Pancreas (tissue), 10 donors: ENCODE results near the gene TMEM37. TPM values are rescaled to one million over a fixed set of nuclear protein-coding genes. Genes with fewer than 3 reads are reported as not detected.

Experiments
- ATAC-seq, 4 donors: fragments of 200-7000 bp; cut with Tn5 transposase; one replicate each; pipeline versions ENCODE4 v1.8.0 to v1.9.1; 2020; ENCODE audit warnings: mild to moderate bottlenecking in 4 of 4, moderate library complexity in 4 of 4
- DNase-seq, 6 donors: peaks; one replicate each; pipeline ENCODE4 v3.0.0-alpha.2; 2020
- FAIRE-seq: peaks from 2 replicates; lab custom pipeline; 2012; peaks lifted over from hg19 to GRCh38; lab: Jason Lieb, UNC
- H3K27ac ChIP-seq, 4 donors: fragments of 200-600 bp; sonication (generic); 1 replicate in 3 of 4; 2 replicates in 1 of 4; pipeline versions ENCODE4 v1.5.0 to v1.8.0; 2020
- H3K27me3 ChIP-seq, 4 donors: fragments of 200-600 bp; one replicate each; pipeline ENCODE4 v1.8.0; 2021
- H3K36me3 ChIP-seq, 3 donors: fragments of 200-600 bp; sonication (generic) in 1 of 3; one replicate each; pipeline versions ENCODE4 v1.5.0 to v1.8.0; 2020 to 2021
- H3K4me1 ChIP-seq, 3 donors: fragments of 200-600 bp; one replicate each; pipeline ENCODE4 v1.8.0; 2021
- H3K4me3 ChIP-seq, 4 donors: fragments of 200-600 bp; sonication (generic) in 2 of 4; one replicate each; pipeline versions ENCODE4 v1.5.0 to v1.8.0; 2020 to 2021
- H3K9me3 ChIP-seq, 4 donors: fragments of 200-600 bp; one replicate each; pipeline ENCODE4 v1.8.0; 2021
- CTCF ChIP-seq, 4 donors: fragments of 200-600 bp; sonication (generic) in 3 of 4; IDR thresholded peaks; one replicate each; pipeline versions ENCODE4 v1.5.0 to v1.8.0; 2021; ENCODE audit warnings: antibody characterized with exemption in 4 of 4
- WGBS, 2 donors: extraction: QIAGEN DNeasy Blood & Tissue Kit; methylation state at CpG; one replicate each; pipeline ENCODE4 v1.1.7; 2013; 5-methylcytosine and 5-hydroxymethylcytosine counted together
- intact Hi-C, 3 donors: fragments of 100-400 bp; cut with DNase I; formaldehyde crosslinking; loops; one replicate each; pipeline versions ENCODE4 v1.11.1 to v1.14.2; 2022
- polyA plus RNA-seq, 2 donors: library from polyadenylated mRNA; stranded (reverse); fragments of 200-250 nt; gene quantifications; one replicate each; pipeline ENCODE4 v1.2.3, GENCODE V29; 2013
- total RNA-seq, 6 donors: library from RNA; stranded (reverse); fragmentation: NEBNext Ultra II Directional in 4 of 6; extraction: Animal tissue kit (Norgen Biotek cat#: 25700) in 4 of 6; gene quantifications; one replicate each; pipeline versions ENCODE4 v1.2.1 to v1.2.4, GENCODE V29; 2021 to 2023
- donor health status: healthy with polysubstance abuse.
- donor health status: DM: no; HTN: no; CAD: no; lungs with moderate emphysema.
- donor health status: DM: no; HTN: no; CAD: no.
- donor health status: control.
- donor health status: control.
- donor health status: Bipolar disorder and iron deficiency.
- donor health status: DM: yes; HTN: yes; CAD: no.
- donor health status: DM: no; HTN: no; CAD: no.
- donor health status: DM: no; HTN: no; CAD: no.
- donor health status: DM: yes; HTN: yes; CAD: no.

TMEM37 gene
- total and polyA plus RNA-seq, 8 donors = 5.2 to 25.3 (median 10.3) TPM

- no peaks in the 10 kb centered on the region for H3K27me3 ChIP-seq
- WGBS, 2 donors = 76 to 86% methylated on average over 4 of the region's 4 CpGs
- no peak for FAIRE-seq
- no peaks in the 10 kb centered on the region for H3K4me1 ChIP-seq
- H3K4me3 ChIP-seq = no peak overlapping the region
- no peak overlapping the region for H3K27ac ChIP-seq
- H3K9me3 ChIP-seq = no peaks in the 10 kb centered on the region
- ATAC-seq = no peak
- intact Hi-C loops = no loop called here
- no peak for TF ChIP-seq CTCF (IDR thresholded peaks at IDR 0.05)
- no peak for DNase-seq
- no peaks in the 10 kb centered on the region for H3K36me3 ChIP-seq
Measured at GRCh38 chr2:119440873-119441272, 9.2 kb downstream of the TMEM37 start.

- no peak for DNase-seq
- 76 to 86% methylated on average over 8 of the region's 8 CpGs for WGBS, 2 donors
- intact Hi-C loops = no loop called here
- Histone ChIP-seq H3K4me1 (no peaks in the 10 kb centered on the region), H3K36me3 (no peaks in the 10 kb centered on the region), H3K27ac (no peak overlapping the region), H3K4me3 (no peak overlapping the region), H3K9me3 (no peaks in the 10 kb centered on the region), H3K27me3 (no peaks in the 10 kb centered on the region)
- FAIRE-seq = no peak
- no peak for TF ChIP-seq CTCF (IDR thresholded peaks at IDR 0.05)
- peak in 3 of 4 donors; percentile 14 to 40 (median 34) for ATAC-seq
Measured at GRCh38 chr2:119441376-119442225, 9.9 kb downstream of the TMEM37 start.

GRCh38 chr2:119442226-119442619 lies 10.6 kb downstream of the TMEM37 start:
- no peaks in the 10 kb centered on the region for H3K4me1 ChIP-seq
- TF ChIP-seq CTCF (IDR thresholded peaks at IDR 0.05) = no peak
- 82 to 87% methylated on average over 7 of the region's 7 CpGs for WGBS, 2 donors
- no peak overlapping the region for H3K27ac ChIP-seq
- DNase-seq = no peak
- H3K4me3 ChIP-seq = no peak overlapping the region
- no peaks in the 10 kb centered on the region for H3K9me3 ChIP-seq
- intact Hi-C loops = no loop called here
- H3K27me3 ChIP-seq = no peaks in the 10 kb centered on the region
- no peak for FAIRE-seq
- no peaks in the 10 kb centered on the region for H3K36me3 ChIP-seq
- ATAC-seq = no peak

GRCh38 chr2:119442850-119443249 lies 11.2 kb downstream of the TMEM37 start:
- Histone ChIP-seq H3K36me3 (no peaks in the 10 kb centered on the region), H3K27ac (no peak overlapping the region), H3K27me3 (no peaks in the 10 kb centered on the region), H3K4me3 (no peak overlapping the region), H3K4me1 (no peaks in the 10 kb centered on the region), H3K9me3 (no peaks in the 10 kb centered on the region)
- ATAC-seq (no peak), DNase-seq (no peak), FAIRE-seq (no peak)
- WGBS, 2 donors = 92 to 94% methylated on average over 11 of the region's 11 CpGs
- no peak for TF ChIP-seq CTCF (IDR thresholded peaks at IDR 0.05)
- intact Hi-C loops = no loop called here

- no peak overlapping the region for H3K27ac ChIP-seq
- no peak for TF ChIP-seq CTCF (IDR thresholded peaks at IDR 0.05)
- ATAC-seq = no peak
- H3K9me3 ChIP-seq = no peaks in the 10 kb centered on the region
- no peak for FAIRE-seq
- intact Hi-C loops = no loop called here
- DNase-seq = no peak
- no peaks in the 10 kb centered on the region for H3K4me1 ChIP-seq
- no peaks in the 10 kb centered on the region for H3K36me3 ChIP-seq
- H3K27me3 ChIP-seq = no peaks in the 10 kb centered on the region
- WGBS, 2 donors = 81 to 84% methylated on average over 9 of the region's 9 CpGs
- no peak overlapping the region for H3K4me3 ChIP-seq
Measured at GRCh38 chr2:119446037-119446436, 14.4 kb downstream of the TMEM37 start.
